GM04504 (cell line): ENCODE data around the gene BATF.
"Not testable (repeated sequence)": the region's sequence is repeated elsewhere in the genome, so short reads cannot be mapped to it uniquely, and the experiment has no call there.

Source experiments
- DNase-seq: peaks from one replicate; pipeline ENCODE4 v3.0.0-alpha.2; 2012; ENCODE audit warnings: low read depth

The BATF gene, protein sequence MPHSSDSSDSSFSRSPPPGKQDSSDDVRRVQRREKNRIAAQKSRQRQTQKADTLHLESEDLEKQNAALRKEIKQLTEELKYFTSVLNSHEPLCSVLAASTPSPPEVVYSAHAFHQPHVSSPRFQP

DNA sequence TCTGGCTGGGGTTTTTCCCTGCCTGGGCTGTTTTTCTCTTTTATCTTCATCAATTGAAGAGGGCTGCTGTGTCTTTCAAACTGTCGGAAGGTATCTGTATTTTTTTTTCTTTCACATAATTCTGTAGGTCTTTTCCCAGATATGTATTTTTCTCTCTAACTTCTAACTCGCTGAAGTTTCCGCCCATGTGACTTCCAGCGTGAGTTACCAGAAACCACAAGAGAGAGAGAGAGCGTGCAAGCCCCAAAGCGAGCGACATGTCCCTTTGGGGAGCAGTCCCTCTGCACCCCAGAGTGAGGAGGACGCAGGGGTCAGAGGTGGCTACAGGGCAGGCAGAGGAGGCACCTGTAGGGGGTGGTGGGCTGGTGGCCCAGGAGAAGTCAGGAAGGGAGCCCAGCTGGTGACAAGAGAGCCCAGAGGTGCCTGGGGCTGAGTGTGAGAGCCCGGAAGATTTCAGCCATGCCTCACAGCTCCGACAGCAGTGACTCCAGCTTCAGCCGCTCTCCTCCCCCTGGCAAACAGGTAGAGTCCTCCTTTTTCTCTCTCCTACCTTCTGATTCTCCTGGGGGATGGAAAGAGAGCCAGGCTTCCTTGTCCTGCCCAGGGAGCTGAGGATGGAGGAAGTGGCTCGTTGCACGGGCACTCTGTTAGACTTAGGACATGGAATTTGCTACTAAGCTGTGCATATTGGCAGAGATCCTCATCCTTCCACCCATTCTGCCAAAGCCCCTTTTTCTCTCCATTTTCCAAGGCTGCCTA is at the start of gene BATF:
Gene BATF (plus strand): TSS at position 246 of the 759 bp plus-strand sequence. CDS start 214 bp downstream, at position 460.
- no peak for DNase-seq

GRCh38 chr14:75474127-75474526 is 48.1 kb upstream of the BATF start:
- not testable (repeated sequence) for DNase-seq

GRCh38 chr14:75476274-75476995 is 45.8 kb upstream of the BATF start:
- DNase-seq = no peak

- no peak for DNase-seq
These were observed 44.4 kb upstream of the BATF start for GRCh38 chr14:75477881-75478280.

- DNase-seq = no peak
These were observed 42.3 kb upstream of the BATF start for GRCh38 chr14:75479770-75480600.

DNA sequence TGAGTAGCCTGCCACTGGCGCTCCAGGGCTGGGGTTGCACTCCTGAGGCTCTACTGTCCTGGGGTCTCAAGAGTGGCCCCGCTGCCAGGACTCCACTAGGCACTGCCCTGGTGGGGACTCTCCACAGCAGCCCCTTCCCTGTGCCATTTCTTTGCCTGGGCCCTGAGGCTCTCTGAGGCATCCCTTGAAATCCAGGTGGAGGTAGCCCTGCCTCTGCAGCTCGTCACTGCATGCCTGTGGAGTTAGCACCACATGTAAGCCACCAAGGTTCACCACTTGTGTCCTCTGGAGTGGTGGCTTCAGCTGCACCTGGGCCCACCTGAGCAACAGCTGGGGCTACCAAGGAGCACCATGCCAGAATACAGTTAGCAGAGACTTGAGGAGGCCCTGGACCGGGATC is 39.9 kb upstream of the BATF start:
- no peak for DNase-seq

DNA sequence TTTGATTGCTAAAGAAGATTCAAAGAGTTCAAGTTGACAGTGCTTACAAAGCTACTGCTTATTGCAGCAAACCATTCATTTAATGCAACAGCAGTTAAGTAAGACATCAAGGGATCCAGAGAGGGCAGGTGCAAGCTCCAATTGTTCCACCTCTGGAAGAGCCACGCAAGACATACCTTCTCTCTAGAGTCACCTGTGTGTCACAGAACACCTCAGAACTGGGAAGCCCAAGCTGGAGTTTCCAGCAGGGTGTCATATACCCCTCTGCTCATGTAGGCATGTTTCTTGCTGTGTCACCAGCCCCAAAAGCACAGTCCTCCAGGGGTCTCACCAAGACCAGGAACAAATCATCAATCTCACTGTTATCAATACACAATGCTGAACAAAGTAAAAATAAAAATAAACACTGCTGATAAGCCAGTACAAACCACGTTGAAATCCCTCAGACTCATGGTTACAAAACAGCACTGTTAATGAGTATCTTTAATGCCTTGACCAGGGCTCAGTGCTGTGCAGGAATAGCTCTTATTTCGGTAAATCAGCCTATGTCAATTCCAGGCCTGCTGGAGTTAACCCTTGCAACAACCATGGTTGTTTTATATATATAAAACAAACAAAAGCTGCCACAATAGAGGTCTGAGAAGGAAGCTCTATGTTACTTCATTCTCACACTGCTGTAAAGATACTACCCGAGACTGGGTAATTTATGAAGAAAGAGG is 37.4 kb upstream of the BATF start:
- DNase-seq = no peak

- DNase-seq = no peak
These were observed 36.0 kb upstream of the BATF start for GRCh38 chr14:75486318-75486717.

DNA sequence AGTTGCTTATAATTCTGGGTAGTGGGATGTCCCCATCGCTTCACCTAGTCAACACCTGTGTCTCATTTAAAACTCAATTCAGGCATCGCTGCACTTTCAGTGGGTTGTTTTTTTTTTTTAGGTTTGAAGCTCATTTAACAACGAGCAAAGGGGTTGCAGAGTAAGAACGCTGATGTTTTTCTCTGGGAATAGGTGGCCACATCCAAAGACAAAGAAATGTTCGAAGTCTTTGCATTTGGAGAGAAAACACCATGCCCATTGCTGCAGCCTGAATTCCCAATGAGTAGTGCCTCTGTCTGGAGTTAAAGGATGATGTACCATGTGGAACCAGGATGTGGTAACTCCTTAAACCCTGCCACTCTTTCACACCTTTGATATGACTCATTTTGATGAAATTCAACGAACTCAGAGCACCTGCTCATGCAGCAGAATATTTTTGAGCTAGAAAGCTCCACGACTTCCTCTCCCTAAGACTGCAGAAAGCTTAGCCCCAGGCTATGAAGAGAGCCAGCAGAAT is 35.1 kb upstream of the BATF start:
- DNase-seq = no peak

DNA sequence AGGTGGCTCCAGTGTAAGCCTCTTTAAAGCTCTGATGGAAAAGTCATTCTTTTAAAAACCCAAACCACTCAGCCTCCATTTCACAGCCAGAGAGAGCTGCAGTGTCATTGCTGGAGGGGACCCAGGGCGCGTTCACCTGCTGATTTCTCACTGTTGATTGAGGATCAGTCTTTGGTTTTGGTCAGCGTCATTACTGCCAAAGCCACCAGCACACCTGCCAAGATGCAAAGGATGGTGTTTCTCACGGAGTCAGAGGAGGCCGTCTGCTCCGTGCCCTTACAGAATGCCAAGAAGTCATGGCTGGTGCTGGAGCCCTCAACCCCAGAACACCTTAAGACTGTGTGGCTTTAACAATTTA is 32.8 kb upstream of the BATF start:
- DNase-seq = no peak

DNA sequence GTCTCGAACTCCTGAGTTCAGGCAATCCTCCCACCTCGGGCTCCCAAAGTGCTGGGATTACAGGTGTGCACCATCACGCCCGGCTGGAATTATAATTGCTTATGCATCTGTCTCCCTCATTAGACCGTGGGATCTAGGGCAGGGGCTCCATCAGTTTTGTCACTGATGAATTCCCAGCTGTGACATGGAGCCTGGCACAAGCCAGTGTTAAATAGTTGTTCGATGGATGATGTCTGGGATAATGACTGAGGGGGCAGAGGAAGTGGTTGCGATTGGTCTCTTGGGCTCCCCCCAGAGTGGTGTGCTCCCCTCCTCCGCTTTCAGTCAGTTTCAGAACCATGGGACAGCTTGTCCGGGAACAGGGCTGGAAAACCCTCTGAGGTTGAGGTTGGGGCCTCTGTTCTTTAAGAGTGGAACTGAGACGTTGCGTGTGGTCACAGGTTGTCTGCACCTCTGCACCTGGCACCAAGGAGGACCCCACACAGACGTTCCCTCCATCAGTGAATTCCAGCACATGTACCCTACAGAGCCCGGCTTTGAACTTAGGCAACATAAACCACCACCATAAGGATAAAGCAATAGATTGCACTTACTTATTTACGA is 30.8 kb upstream of the BATF start:
- no peak for DNase-seq

DNA sequence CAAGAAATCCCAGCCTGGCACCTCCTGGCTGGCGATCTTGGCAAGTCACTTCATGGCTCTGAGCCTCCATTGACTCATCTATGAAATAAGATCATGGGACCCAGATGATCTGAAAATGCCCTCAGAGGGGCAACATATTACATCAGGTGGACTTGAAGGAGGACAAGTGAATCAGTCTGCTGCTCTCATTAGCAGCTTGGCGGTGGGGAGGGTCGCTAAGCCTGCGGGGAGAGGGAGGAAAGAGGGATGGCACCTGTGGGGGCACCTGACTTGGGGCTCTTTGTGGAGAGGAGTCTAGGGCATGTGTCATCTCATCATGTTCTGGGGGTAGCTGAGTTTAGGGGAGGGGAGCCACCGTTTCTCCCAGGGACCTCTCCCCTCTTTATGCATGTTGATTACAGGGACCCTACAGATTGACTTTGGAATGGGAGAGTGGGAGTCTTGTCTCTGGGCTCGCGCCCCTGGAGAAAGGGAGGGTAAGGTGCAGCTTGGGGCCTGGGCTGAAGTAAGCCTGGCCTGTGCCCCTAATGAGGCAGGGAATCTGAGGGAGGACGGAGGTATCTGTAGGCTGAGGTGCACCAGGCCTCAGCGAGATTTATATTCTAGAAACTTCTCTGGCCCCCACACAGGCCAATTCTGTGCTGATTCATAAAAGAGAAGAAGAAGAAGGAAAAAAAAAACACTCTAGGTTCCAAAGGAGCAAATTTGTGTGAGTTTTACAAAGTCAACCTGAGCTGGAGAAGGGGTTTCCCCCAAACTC is 29.3 kb upstream of the BATF start:
- no peak for DNase-seq

- no peak for DNase-seq
These were observed 28.6 kb upstream of the BATF start for GRCh38 chr14:75493592-75494087.

DNA sequence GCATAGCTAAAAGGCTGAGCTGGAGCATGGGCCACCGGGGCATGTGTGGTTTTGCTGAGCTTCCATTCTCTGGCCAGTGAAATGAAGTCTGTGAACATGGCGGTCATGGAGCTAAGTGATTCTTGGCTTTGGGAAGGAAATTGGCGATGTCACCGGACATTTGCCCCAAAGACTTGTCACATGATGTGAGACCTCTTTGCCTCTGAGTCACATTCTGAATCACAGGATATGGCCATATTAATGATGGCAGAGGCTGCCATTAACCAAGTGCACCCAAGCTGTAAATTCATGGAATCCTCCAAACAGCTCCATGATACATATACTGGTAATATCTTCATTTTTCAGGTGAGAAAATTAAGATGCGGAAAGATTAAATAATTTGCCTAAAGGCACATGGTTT is 27.4 kb upstream of the BATF start:
- DNase-seq = no peak

DNA sequence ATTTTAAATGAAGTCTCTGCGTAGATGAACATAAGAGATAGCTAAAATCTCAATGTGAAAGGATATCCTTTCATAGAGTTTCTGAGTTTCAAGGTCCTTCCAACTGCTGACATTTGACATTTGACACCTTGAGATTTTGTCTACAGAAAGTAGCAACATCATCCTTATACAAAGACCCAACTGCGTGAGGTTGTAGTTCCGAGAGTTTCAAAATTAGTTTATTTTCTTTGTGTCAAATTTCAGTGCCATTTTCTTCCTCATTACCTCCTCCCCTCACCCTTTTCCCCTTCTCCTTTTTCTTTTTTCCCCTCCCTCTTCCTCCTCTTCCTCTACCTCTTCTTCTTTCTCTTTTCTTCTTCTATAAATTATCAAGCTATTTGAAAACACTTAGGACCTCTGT is 26.9 kb upstream of the BATF start:
- DNase-seq = no peak

GRCh38 chr14:75495882-75496281 is 26.4 kb upstream of the BATF start:
- no peak for DNase-seq

- DNase-seq = no peak
These were observed 25.5 kb upstream of the BATF start for GRCh38 chr14:75496755-75497154.

DNA sequence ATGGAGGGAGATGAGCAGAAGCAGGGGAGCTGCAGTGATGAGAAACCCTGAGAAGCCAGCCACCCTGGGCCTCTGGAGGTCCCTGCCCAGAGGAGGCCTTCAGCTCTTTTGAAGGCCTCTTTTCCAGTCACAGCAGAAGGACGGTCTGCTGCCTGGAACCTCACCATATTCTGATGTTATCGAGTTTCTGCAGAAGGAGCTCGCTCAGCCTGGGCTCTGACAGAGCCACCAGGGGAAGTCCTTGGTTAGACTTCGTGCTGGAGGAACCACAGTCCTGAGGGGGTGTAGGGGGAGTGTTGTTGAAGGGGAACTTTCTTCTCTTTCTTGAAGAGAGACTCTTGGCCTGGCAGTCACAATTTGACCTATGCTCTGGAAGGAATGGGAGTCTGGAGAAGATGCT is 25.1 kb upstream of the BATF start:
- DNase-seq = no peak

DNA sequence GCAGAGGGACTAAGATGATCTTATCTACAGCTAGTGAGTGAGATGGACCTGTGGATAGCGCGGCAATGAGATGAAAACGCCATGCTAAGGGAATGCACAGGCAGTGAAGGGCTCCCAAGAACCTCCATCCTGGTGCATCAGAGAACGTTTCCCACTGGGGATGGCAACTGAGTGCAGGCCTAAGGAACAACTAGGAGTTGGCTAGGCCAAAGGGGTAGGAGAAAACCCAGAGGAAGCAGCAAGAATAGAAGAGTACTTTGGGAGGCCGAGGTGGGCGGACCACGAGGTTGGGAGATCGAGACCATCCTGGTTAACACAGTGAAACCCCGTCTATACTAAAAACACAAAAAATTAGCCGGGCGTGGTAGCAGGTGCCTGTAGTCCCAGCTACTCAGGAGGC is 24.6 kb upstream of the BATF start:
- no peak for DNase-seq
